Measurements from ENCODE around the gene TCHH. TPM values are rescaled to one million over a fixed set of nuclear protein-coding genes. Genes with fewer than 3 reads are reported as not detected.

Gene TCHH
- total and polyA plus RNA-seq, 2 of the 13 experiments (the other 11 are each of a cell fraction or from before 2014, with no cell fraction given), result not detected

DNA sequence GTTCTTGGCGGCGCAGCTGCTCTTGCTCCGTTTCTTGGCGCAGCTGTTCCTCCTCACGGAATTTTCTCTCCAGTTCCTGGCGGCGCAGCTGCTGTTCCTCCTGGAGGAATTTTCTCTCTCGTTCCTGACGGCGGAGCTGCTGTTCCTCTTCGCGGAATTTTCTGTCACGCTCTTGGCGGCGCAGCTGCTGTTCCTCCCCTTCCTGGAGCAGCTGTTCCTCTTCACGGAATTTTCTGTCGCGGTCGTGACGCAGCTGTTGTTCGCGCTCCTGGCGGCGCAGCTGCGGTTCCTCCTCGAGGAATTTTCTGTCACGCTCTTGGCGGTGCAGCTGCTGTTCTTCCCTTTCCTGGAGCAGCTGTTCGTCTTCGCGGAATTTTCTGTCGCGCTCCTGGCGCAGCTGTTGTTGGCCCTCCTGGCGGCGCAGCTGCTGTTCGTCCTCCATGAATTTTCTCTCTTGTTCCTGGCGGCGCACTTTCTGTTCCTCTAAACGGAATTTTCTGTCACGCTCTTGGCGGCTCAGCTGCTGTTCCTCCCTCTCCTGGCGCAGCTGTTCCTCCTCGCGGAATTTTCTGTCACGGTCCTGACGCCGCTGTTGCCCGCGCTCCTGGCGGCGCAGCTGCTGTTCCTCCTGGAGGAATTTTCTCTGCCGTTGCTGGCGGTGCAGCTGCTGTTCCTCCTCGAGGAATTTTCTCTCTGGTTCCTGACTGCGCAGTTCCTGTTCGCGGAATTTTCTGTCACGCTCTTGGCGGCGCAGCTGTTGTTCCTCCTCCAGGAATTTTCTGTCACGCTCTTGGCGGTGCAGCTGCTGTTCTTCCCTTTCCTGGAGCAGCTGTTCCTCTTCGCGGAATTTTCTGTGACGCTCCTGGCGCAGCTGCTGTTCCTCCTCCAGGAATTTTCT lies 7.0 kb downstream of the TCHH start (continued):
- no peak for TF ChIP-seq ZNF552 (CRISPR knock-in tag; IDR thresholded peaks at IDR 0.05; ENCODE audit: borderline replicate concordance)

GRCh38 chr1:152107031-152107983 lies 7.9 kb downstream of the TCHH start:
- no TSS peak for BruUV-seq (replicated peaks)
- in situ Hi-C loops (cut with HindIII; ENCODE audit: extremely low pct_ligation_motif_present, low pct_unique_long_range_greater_than_20kb) (no loop called here), intact Hi-C loops (cut with micrococcal nuclease; ENCODE audit: unreplicated experiment) (no loop called here)
- Histone ChIP-seq H3K4me2 (ENCODE audit: low read depth, low read length) (no peak overlapping the region), H3K27ac (ENCODE audit: extremely low read length, insufficient read depth, low read length) (no peak overlapping the region), H3K4me1 (ENCODE audit: insufficient read depth, low read length) (no peaks in the 10 kb centered on the region), H3K9me3 (ENCODE audit: low read length) (no peaks in the 10 kb centered on the region), H4K20me1 (ENCODE audit: insufficient read depth, low read length) (no peaks in the 10 kb centered on the region), H2AFZ (ENCODE audit: low read length) (no peak overlapping the region), H3K9ac (ENCODE audit: insufficient read depth, low read depth, low read length) (no peak overlapping the region), H3K4me3 (replicated peaks in 1 of 3; ENCODE audit: insufficient read depth in 1 of 3, low read depth in 2 of 3, low read length in 3 of 3) (no peak overlapping the region), H3K36me3 (replicated peaks in 1 of 2; ENCODE audit: control insufficient read depth in 1 of 2, insufficient read depth in 2 of 2, low read length in 2 of 2) (no peaks in the 10 kb centered on the region), H3K27me3 (ENCODE audit: control insufficient read depth in 1 of 2, insufficient read depth in 2 of 2, low read length in 2 of 2) (peaks cover 3 to 34% of the 10 kb centered on the region in 2 experiments; a peak in 3 of 5 replicates), H3K79me2 (ENCODE audit: insufficient read depth, low read length) (no peaks in the 10 kb centered on the region)
- CTCF ChIA-PET (ENCODE audit: low intra/inter-chr PET ratio, low total read pairs), result no interaction called here
- no peak for FAIRE-seq
- WGBS (ENCODE audit: low lambda C conversion rate), result 58% methylated on average over 41 of the region's 41 CpGs
- no peak for DNase-seq (ENCODE audit: low spot score)
- POLR2A ChIA-PET, result no interaction called here
- no peak for TF ChIP-seq HINFP (CRISPR knock-in tag; IDR thresholded peaks at IDR 0.05; ENCODE audit: low read depth)
- no peak for TF ChIP-seq ZNF720 (CRISPR knock-in tag; IDR thresholded peaks at IDR 0.05)
- no peak for TF ChIP-seq RBM39 (IDR thresholded peaks at IDR 0.05; ENCODE audit: low read depth, low read length, poor library complexity, severe bottlenecking)
- TF ChIP-seq ZNF431 (CRISPR knock-in tag; IDR thresholded peaks at IDR 0.05; ENCODE audit: borderline replicate concordance, low read depth), result no peak
- TF ChIP-seq ZNF292 (CRISPR knock-in tag; IDR thresholded peaks at IDR 0.05; ENCODE audit: borderline replicate concordance, low read depth), result no peak
- no peak for TF ChIP-seq HDAC6 (IDR thresholded peaks at IDR 0.05; ENCODE audit: low read depth, low read length)
- TF ChIP-seq ZKSCAN8 (CRISPR knock-in tag; IDR thresholded peaks at IDR 0.05; ENCODE audit: borderline replicate concordance), result no peak
- TF ChIP-seq ZSCAN9 (CRISPR knock-in tag; IDR thresholded peaks at IDR 0.05; ENCODE audit: borderline replicate concordance), result no peak
- TF ChIP-seq FOXO4 (CRISPR knock-in tag; conservative IDR thresholded peaks at IDR 0.05), result no peak
- no peak for ATAC-seq
